OCI-LY7 (cell line): ENCODE measurements around the gene AP3S2. TPM values are rescaled to one million over a fixed set of nuclear protein-coding genes. Genes with fewer than 3 reads are reported as not detected.

ENCODE experiments used
- BruUV-seq: library from RNA; stranded (reverse); fragments of 400-500 nt; replicated peaks from 2 replicates; lab custom pipeline; 2021; lab: Mats Ljungman, UMichigan
- CTCF ChIA-PET: fragments of 300-600 bp; sonication (Branson Sonifier 250); formaldehyde crosslinking; loops from one replicate; lab custom pipeline; 2022; ENCODE audit warnings: antibody characterized with exemption; ENCODE audit not compliant: unreplicated experiment; lab: Charles Lee
- POLR2A ChIA-PET: fragments of 300-600 bp; sonication (Branson Sonifier 250); formaldehyde crosslinking; loops from one replicate; lab custom pipeline; 2022; ENCODE audit warnings: antibody characterized with exemption; lab: Charles Lee
- DNase-seq: peaks from one replicate; pipeline ENCODE4 v3.0.0-alpha.2; 2015; ENCODE audit warnings: low spot score
- H2AFZ ChIP-seq: fragments of 200-600 bp; sonication (generic), shearing (Covaris generic); 2 replicates; pipeline ENCODE4 v1.6.1; 2014; ENCODE audit warnings: mild to moderate bottlenecking, antibody characterized with exemption, low read length, moderate library complexity
- H3K27ac ChIP-seq: fragments of 200-600 bp; sonication (generic); 2 replicates; pipeline ENCODE4 v1.5.1; 2014; ENCODE audit warnings: mixed run types, low read depth, mild to moderate bottlenecking, moderate library complexity, low read length, inconsistent platforms; ENCODE audit not compliant: poor library complexity, severe bottlenecking
- H3K36me3 ChIP-seq: fragments of 200-600 bp; sonication (generic); 2 replicates; pipeline ENCODE4 v1.6.1; 2014; ENCODE audit warnings: mild to moderate bottlenecking, antibody characterized with exemption, low read length, moderate library complexity, mixed read lengths; ENCODE audit not compliant: insufficient read depth
- H3K4me1 ChIP-seq: fragments of 200-600 bp; sonication (generic); 2 replicates; pipeline ENCODE4 v1.5.1; 2014; ENCODE audit warnings: mild to moderate bottlenecking, low read length; ENCODE audit not compliant: insufficient read depth, poor library complexity, severe bottlenecking
- H3K4me2 ChIP-seq: fragments of 200-600 bp; sonication (generic); 2 replicates; pipeline ENCODE4 v1.6.1; 2014; ENCODE audit warnings: mild to moderate bottlenecking, low read length
- H3K4me3 ChIP-seq: fragments of 200-600 bp; sonication (generic); 2 replicates; pipeline ENCODE4 v1.5.1; 2014; ENCODE audit warnings: mild to moderate bottlenecking, low read depth, low read length; ENCODE audit not compliant: poor library complexity, severe bottlenecking
- H3K79me2 ChIP-seq: fragments of 200-600 bp; sonication (generic); 2 replicates; pipeline ENCODE4 v1.6.1; 2016; ENCODE audit warnings: low read depth, mild to moderate bottlenecking, low read length, moderate library complexity, mixed read lengths; ENCODE audit not compliant: insufficient read depth
- H3K9me2 ChIP-seq: fragments of 200-600 bp; sonication (generic); 2 replicates; pipeline ENCODE4 v1.6.1; 2016; ENCODE audit warnings: mild to moderate bottlenecking, low read length, mixed read lengths; ENCODE audit not compliant: insufficient read depth
- H3K9me3 ChIP-seq: fragments of 200-600 bp; sonication (generic); 2 replicates; pipeline ENCODE4 v1.6.1; 2014; ENCODE audit warnings: mild to moderate bottlenecking, mixed run types, low read length, mixed read lengths
- H4K20me1 ChIP-seq: fragments of 200-600 bp; sonication (generic); 2 replicates; pipeline ENCODE4 v1.6.1; 2014; ENCODE audit warnings: mild to moderate bottlenecking, antibody characterized with exemption, low read length, moderate library complexity, mixed read lengths; ENCODE audit not compliant: insufficient read depth
- CTCF ChIP-seq: fragments of 200-600 bp; sonication (generic); conservative IDR thresholded peaks from 2 replicates; pipeline ENCODE4 v1.5.1; 2014; ENCODE audit warnings: mild to moderate bottlenecking, antibody characterized with exemption, low read length, moderate library complexity, mixed read lengths
- EZH2phosphoT487 ChIP-seq: fragments of 200-600 bp; sonication (generic); IDR thresholded peaks from 2 replicates; pipeline ENCODE4 v1.6.1; 2018; ENCODE audit warnings: low read depth, borderline replicate concordance, mild to moderate bottlenecking, mixed run types, antibody characterized with exemption, low read length, moderate library complexity, mixed read lengths
- intact Hi-C: fragments of 100-400 bp; cut with micrococcal nuclease; formaldehyde crosslinking; loops from one replicate; pipeline ENCODE4 v1.10.0; 2022; ENCODE audit not compliant: unreplicated experiment
- total RNA-seq, 2 experiments: library from RNA; depleted of rRNA in 1 of 2; stranded (reverse); fragments of >200 nt in 1 of 2; shearing (Covaris generic) in 1 of 2; gene quantifications; 2 replicates each; pipeline ENCODE4 v1.2.3, GENCODE V29; 2014 to 2022

AP3S2 gene
- total RNA-seq, 2 experiments from 2014 or later: 20.8 to 30.4 TPM

GRCh38 chr15:89898614-89899294 lies 5.0 kb upstream of the AP3S2 start:
- Histone ChIP-seq H3K4me3 (no peak overlapping the region), H3K4me1 (peaks cover 6% of the 10 kb centered on the region), H3K9me2 (no peaks in the 10 kb centered on the region), H2AFZ (peak overlapping the region; percentile 40; the same call in 1 of the 2 replicates), H3K4me2 (no peak overlapping the region), H3K27ac (no peak overlapping the region), H3K79me2 (no peaks in the 10 kb centered on the region), H4K20me1 (no peaks in the 10 kb centered on the region), H3K9me3 (no peaks in the 10 kb centered on the region), H3K36me3 (no peaks in the 10 kb centered on the region)
- POLR2A ChIA-PET: interaction anchor here (0.6 to 0.9 kb wide), 4 partner anchors 159 to 297 kb away, joined by 3 to 6 read pairs (median 3); no protein-coding TSS in a partner anchor
- TF ChIP-seq EZH2phosphoT487 (no peak), CTCF (peak; percentile 86)
- BruUV-seq: no TSS peak
- CTCF ChIA-PET: no interaction called here
- intact Hi-C loops: loop anchor here (1.0 kb wide), 3 partner anchors 73 to 189 kb away; no protein-coding TSS in a partner anchor
- DNase-seq: peak; percentile 82

GRCh38 chr15:89898146-89898545 lies 4.4 kb upstream of the AP3S2 start:
- BruUV-seq: no TSS peak
- Histone ChIP-seq H3K4me3 (no peak overlapping the region), H3K9me2 (no peaks in the 10 kb centered on the region), H3K79me2 (peaks cover 5% of the 10 kb centered on the region; the same call in 1 of the 2 replicates), H2AFZ (peak overlapping the region; percentile 40; the same call in 1 of the 2 replicates), H3K27ac (no peak overlapping the region), H3K36me3 (no peaks in the 10 kb centered on the region), H3K9me3 (no peaks in the 10 kb centered on the region), H3K4me1 (peaks cover 6% of the 10 kb centered on the region), H3K4me2 (no peak overlapping the region), H4K20me1 (no peaks in the 10 kb centered on the region)
- ChIA-PET POLR2A (interaction anchor here (0.7 to 0.9 kb wide), 3 partner anchors 159 to 197 kb away, joined by 3 to 6 read pairs (median 3); no protein-coding TSS in a partner anchor), CTCF (no interaction called here)
- no peak for TF ChIP-seq CTCF
- no peak for TF ChIP-seq EZH2phosphoT487
- no peak for DNase-seq
- intact Hi-C loops: loop anchor here (1.0 kb wide), 3 partner anchors 73 to 189 kb away; no protein-coding TSS in a partner anchor

- Histone ChIP-seq H3K36me3 (peaks cover 16% of the 10 kb centered on the region), H3K9me3 (no peaks in the 10 kb centered on the region), H3K27ac (peak overlapping the region; percentile 72), H3K79me2 (peaks cover 34% of the 10 kb centered on the region; the same call in 1 of the 2 replicates), H2AFZ (peak overlapping the region; percentile 82; the same call in 1 of the 2 replicates), H3K4me3 (peak overlapping the region; percentile 88), H4K20me1 (no peaks in the 10 kb centered on the region), H3K4me2 (peak overlapping the region; percentile 76), H3K4me1 (peaks cover 28% of the 10 kb centered on the region), H3K9me2 (no peaks in the 10 kb centered on the region)
- no TSS peak for BruUV-seq
- ChIA-PET POLR2A (interaction anchor here (0.6 kb wide), 1 partner anchor 140 kb away, joined by 3 read pairs; no protein-coding TSS in a partner anchor), CTCF (no interaction called here)
- TF ChIP-seq CTCF (no peak), EZH2phosphoT487 (no peak)
- intact Hi-C loops: no loop called here
- DNase-seq: no peak
These were observed 767 bp downstream of the AP3S2 start for GRCh38 chr15:89893027-89893426.
